WTC11 (cell line): ENCODE results near the gene ZFAND3. TPM values are rescaled to one million over a fixed set of nuclear protein-coding genes. Genes with fewer than 3 reads are reported as not detected.

Source experiments
- ATAC-seq: fragments of 200-7000 bp; cut with Tn5 transposase; 2 replicates; pipeline ENCODE4 v1.10.0; 2021; ENCODE audit warnings: mild to moderate bottlenecking, moderate library complexity
- CTCF ChIA-PET: fragments of 300-600 bp; sonication (Branson Sonifier 250); formaldehyde crosslinking; loops from one replicate; lab custom pipeline; 2021; ENCODE audit warnings: antibody characterized with exemption; lab: Charles Lee
- POLR2A ChIA-PET: fragments of 350-600 bp; sonication (Branson Sonifier 250); formaldehyde crosslinking; loops from one replicate; lab custom pipeline; 2021; ENCODE audit warnings: antibody characterized with exemption; lab: Charles Lee
- DNase-seq: peaks from one replicate; pipeline ENCODE4 v3.0.0; 2021; ENCODE audit warnings: low spot score
- H3K27ac Mint-ChIP-seq: 2 replicates; pipeline ENCODE4 v1.8.0; 2021; ENCODE audit warnings: mixed read lengths
- H3K27me3 Mint-ChIP-seq: 2 replicates; pipeline ENCODE4 v1.8.0; 2021; ENCODE audit warnings: low read depth, mild to moderate bottlenecking, moderate library complexity, mixed read lengths
- H3K36me3 Mint-ChIP-seq: 2 replicates; pipeline ENCODE4 v1.8.0; 2021; ENCODE audit warnings: mixed read lengths
- H3K4me1 Mint-ChIP-seq: 2 replicates; pipeline ENCODE4 v1.8.0; 2022; ENCODE audit warnings: mixed read lengths
- H3K4me3 Mint-ChIP-seq: 2 replicates; pipeline ENCODE4 v1.8.0; 2021; ENCODE audit warnings: mild to moderate bottlenecking, moderate library complexity, mixed read lengths
- H3K9me3 Mint-ChIP-seq: 2 replicates; pipeline ENCODE4 v1.8.0; 2021; ENCODE audit warnings: mixed read lengths
- ATF1 ChIP-seq: sonication (generic); formaldehyde crosslinking; IDR thresholded peaks from 2 replicates; pipeline ENCODE4 v1.8.1; 2023; ENCODE audit warnings: mild to moderate bottlenecking, moderate library complexity, missing genetic modification reagents
- ERG ChIP-seq: fragments of 250-450 bp; sonication (Bioruptor Pico); IDR thresholded peaks from 2 replicates; pipeline ENCODE4 v1.8.0; 2021; ENCODE audit warnings: mild to moderate bottlenecking
- FOXJ3 ChIP-seq: sonication (generic); formaldehyde crosslinking; IDR thresholded peaks from 2 replicates; pipeline ENCODE4 v1.9.0; 2021; ENCODE audit warnings: missing genetic modification reagents, mild to moderate bottlenecking, borderline replicate concordance
- FOXK1 ChIP-seq: sonication (generic); formaldehyde crosslinking; IDR thresholded peaks from 2 replicates; pipeline ENCODE4 v1.8.0; 2022; ENCODE audit warnings: mild to moderate bottlenecking, moderate library complexity, missing genetic modification reagents
- FOXP1 ChIP-seq: sonication (generic); formaldehyde crosslinking; IDR thresholded peaks from 2 replicates; pipeline ENCODE4 v1.8.0; 2022; ENCODE audit warnings: missing genetic modification reagents, mild to moderate bottlenecking, moderate library complexity, borderline replicate concordance
- JAZF1 ChIP-seq: fragments of 250-450 bp; sonication (Bioruptor Pico); IDR thresholded peaks from 2 replicates; pipeline ENCODE4 v1.9.0; 2021; ENCODE audit warnings: moderate library complexity, mild to moderate bottlenecking, inconsistent platforms
- KAT7 ChIP-seq: sonication (generic); formaldehyde crosslinking; IDR thresholded peaks from 2 replicates; pipeline ENCODE4 v1.8.1; 2023; ENCODE audit warnings: missing genetic modification reagents, mild to moderate bottlenecking, borderline replicate concordance
- MLX ChIP-seq: sonication (generic); formaldehyde crosslinking; IDR thresholded peaks from 2 replicates; pipeline ENCODE4 v1.8.1; 2023; ENCODE audit warnings: mild to moderate bottlenecking, missing genetic modification reagents, moderate library complexity
- MXD4 ChIP-seq: fragments of 250-450 bp; sonication (Bioruptor Pico); IDR thresholded peaks from 2 replicates; pipeline ENCODE4 v1.8.0; 2021; ENCODE audit warnings: mild to moderate bottlenecking, moderate library complexity, borderline replicate concordance
- NFYB ChIP-seq: sonication (generic); formaldehyde crosslinking; conservative IDR thresholded peaks from 2 replicates; pipeline ENCODE4 v1.8.0; 2022; ENCODE audit warnings: low read depth, missing genetic modification reagents
- NR2C2 ChIP-seq: sonication (generic); formaldehyde crosslinking; IDR thresholded peaks from 2 replicates; pipeline ENCODE4 v1.8.0; 2022; ENCODE audit warnings: mild to moderate bottlenecking, missing genetic modification reagents
- OVOL2 ChIP-seq: fragments of 250-450 bp; sonication (Bioruptor Pico); IDR thresholded peaks from 2 replicates; pipeline ENCODE4 v1.9.0; 2021; ENCODE audit warnings: mild to moderate bottlenecking, borderline replicate concordance
- SMAD3 ChIP-seq: sonication (generic); formaldehyde crosslinking; IDR thresholded peaks from 2 replicates; pipeline ENCODE4 v1.8.0; 2022; ENCODE audit warnings: missing genetic modification reagents, mild to moderate bottlenecking, borderline replicate concordance
- SOX15 ChIP-seq: fragments of 250-450 bp; sonication (Bioruptor Pico); IDR thresholded peaks from 2 replicates; pipeline ENCODE4 v1.9.0; 2021; ENCODE audit warnings: mild to moderate bottlenecking
- ZMAT4 ChIP-seq: fragments of 250-450 bp; sonication (Bioruptor Pico); IDR thresholded peaks from 2 replicates; pipeline ENCODE4 v1.9.0; 2021; ENCODE audit warnings: mild to moderate bottlenecking
- ZNF219 ChIP-seq: sonication (generic); formaldehyde crosslinking; IDR thresholded peaks from 2 replicates; pipeline ENCODE4 v1.8.0; 2023; ENCODE audit warnings: missing genetic modification reagents, mild to moderate bottlenecking, borderline replicate concordance
- ZNF263 ChIP-seq: sonication (generic); formaldehyde crosslinking; IDR thresholded peaks from 2 replicates; pipeline ENCODE4 v1.8.1; 2022; ENCODE audit warnings: low read depth, mild to moderate bottlenecking, moderate library complexity, missing genetic modification reagents
- ZNF281 ChIP-seq: sonication (generic); formaldehyde crosslinking; IDR thresholded peaks from 2 replicates; pipeline ENCODE4 v1.8.0; 2023; ENCODE audit warnings: mild to moderate bottlenecking, missing genetic modification reagents
- ZNF317 ChIP-seq: sonication (generic); formaldehyde crosslinking; IDR thresholded peaks from 2 replicates; pipeline ENCODE4 v1.8.1; 2023; ENCODE audit warnings: low read depth, mild to moderate bottlenecking, moderate library complexity, missing genetic modification reagents, borderline replicate concordance
- ZNF416 ChIP-seq: fragments of 250-450 bp; sonication (Bioruptor Pico); IDR thresholded peaks from 2 replicates; pipeline ENCODE4 v1.9.0; 2021; ENCODE audit warnings: mild to moderate bottlenecking, inconsistent platforms
- ZNF532 ChIP-seq: fragments of 250-450 bp; sonication (Bioruptor Pico); IDR thresholded peaks from 2 replicates; pipeline ENCODE4 v1.9.0; 2021; ENCODE audit warnings: mild to moderate bottlenecking, borderline replicate concordance
- total RNA-seq: library from RNA; stranded (reverse); gene quantifications from 3 replicates; pipeline ENCODE4 v1.2.3, GENCODE V29; 2021

The ZFAND3 gene
- total RNA-seq, 1 experiment from 2014 or later = 50.3 TPM

- H3K27me3 Mint-ChIP-seq = no peaks in the 10 kb centered on the region
- TF ChIP-seq KAT7 (CRISPR knock-in tag) (no peak), NFYB (CRISPR knock-in tag) (no peak), OVOL2 (CRISPR knock-in tag) (no peak), FOXK1 (no peak), ZNF263 (CRISPR knock-in tag) (no peak), ERG (CRISPR knock-in tag) (no peak), ZNF416 (CRISPR knock-in tag) (no peak)
- H3K4me3 Mint-ChIP-seq = no peak overlapping the region
- ChIA-PET CTCF (no interaction called here), POLR2A (no interaction called here)
- ATAC-seq (no peak), DNase-seq (no peak)
- H3K36me3 Mint-ChIP-seq = no peaks in the 10 kb centered on the region
- H3K9me3 Mint-ChIP-seq = peaks cover 9% of the 10 kb centered on the region; the same call in 1 of the 2 replicates
- no peak overlapping the region for H3K27ac Mint-ChIP-seq
- H3K4me1 Mint-ChIP-seq = peaks cover 28% of the 10 kb centered on the region
Measured at GRCh38 chr6:37998366-37998765, 178.8 kb downstream of the ZFAND3 start.

- POLR2A ChIA-PET = interaction anchor here (0.5 to 0.6 kb wide), 2 partner anchors 131 to 142 kb away, joined by 3 to 5 read pairs; no protein-coding TSS in a partner anchor
- Mint-ChIP-seq H3K27me3 (no peaks in the 10 kb centered on the region), H3K27ac (no peak overlapping the region), H3K9me3 (peaks cover 9% of the 10 kb centered on the region; the same call in 1 of the 2 replicates), H3K4me3 (no peak overlapping the region), H3K36me3 (no peaks in the 10 kb centered on the region), H3K4me1 (peaks cover 18% of the 10 kb centered on the region)
- ATAC-seq (no peak), DNase-seq (no peak)
- TF ChIP-seq JAZF1 (CRISPR knock-in tag) (no peak), ATF1 (CRISPR knock-in tag) (no peak), ZNF317 (CRISPR knock-in tag) (no peak), SOX15 (no peak), ZNF281 (CRISPR knock-in tag) (no peak), FOXP1 (CRISPR knock-in tag) (no peak), FOXJ3 (no peak), ZNF219 (CRISPR knock-in tag) (no peak)
- CTCF ChIA-PET = no interaction called here
Measured at GRCh38 chr6:38001386-38001785, 181.9 kb downstream of the ZFAND3 start.

- H3K36me3 Mint-ChIP-seq = peaks cover 4% of the 10 kb centered on the region
- H3K9me3 Mint-ChIP-seq = peaks cover 9% of the 10 kb centered on the region
- POLR2A ChIA-PET = no interaction called here
- ATAC-seq (no peak), DNase-seq (no peak)
- TF ChIP-seq ZMAT4 (CRISPR knock-in tag) (no peak), ZNF219 (CRISPR knock-in tag) (no peak)
- CTCF ChIA-PET = no interaction called here
- H3K4me3 Mint-ChIP-seq = no peak overlapping the region
- no peak overlapping the region for H3K27ac Mint-ChIP-seq
- peaks cover 14% of the 10 kb centered on the region for H3K4me1 Mint-ChIP-seq
- no peaks in the 10 kb centered on the region for H3K27me3 Mint-ChIP-seq
Measured at GRCh38 chr6:38004908-38005307, 185.4 kb downstream of the ZFAND3 start.

GRCh38 chr6:38011937-38012336 is 192.4 kb downstream of the ZFAND3 start:
- ChIA-PET CTCF (interaction anchor here (0.6 to 1.1 kb wide), 11 partner anchors 9 to 353 kb away, joined by 3 to 6 read pairs (median 3); no protein-coding TSS in a partner anchor), POLR2A (no interaction called here)
- H3K27me3 Mint-ChIP-seq = no peaks in the 10 kb centered on the region
- no peak overlapping the region for H3K27ac Mint-ChIP-seq
- ATAC-seq (no peak), DNase-seq (no peak)
- peaks cover 18% of the 10 kb centered on the region for H3K9me3 Mint-ChIP-seq
- peaks cover 18% of the 10 kb centered on the region for H3K36me3 Mint-ChIP-seq
- no peak overlapping the region for H3K4me3 Mint-ChIP-seq
- peaks cover 3% of the 10 kb centered on the region for H3K4me1 Mint-ChIP-seq
- TF ChIP-seq NR2C2 (CRISPR knock-in tag) = no peak
- no peak for TF ChIP-seq MLX (CRISPR knock-in tag)
- no peak for TF ChIP-seq MXD4 (CRISPR knock-in tag)
- TF ChIP-seq SMAD3 (CRISPR knock-in tag) = no peak
- no peak for TF ChIP-seq ZNF532 (CRISPR knock-in tag)
